ENCODE results near the gene PTPRG.

PTPRG gene

DNA sequence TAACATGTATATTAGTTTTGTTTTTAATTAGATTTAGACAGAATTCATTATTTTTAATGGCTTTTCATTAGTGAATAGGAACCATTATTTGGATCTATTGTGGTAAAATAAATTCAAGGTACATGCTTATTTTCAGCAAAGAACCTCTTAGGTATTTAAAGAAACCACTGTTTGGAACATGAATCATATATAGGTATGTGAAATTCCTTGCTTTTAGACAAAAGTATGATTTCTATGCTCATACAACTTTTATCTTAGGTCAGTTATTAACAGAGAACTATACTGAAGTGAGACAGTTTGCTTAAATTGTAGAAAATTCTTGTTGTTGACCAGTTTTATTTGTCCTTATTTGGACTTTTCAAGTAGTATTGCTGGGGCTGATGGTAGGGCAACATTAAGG, 422.1 kb downstream of the PTPRG start:
- DNase-seq: no peak

DNA sequence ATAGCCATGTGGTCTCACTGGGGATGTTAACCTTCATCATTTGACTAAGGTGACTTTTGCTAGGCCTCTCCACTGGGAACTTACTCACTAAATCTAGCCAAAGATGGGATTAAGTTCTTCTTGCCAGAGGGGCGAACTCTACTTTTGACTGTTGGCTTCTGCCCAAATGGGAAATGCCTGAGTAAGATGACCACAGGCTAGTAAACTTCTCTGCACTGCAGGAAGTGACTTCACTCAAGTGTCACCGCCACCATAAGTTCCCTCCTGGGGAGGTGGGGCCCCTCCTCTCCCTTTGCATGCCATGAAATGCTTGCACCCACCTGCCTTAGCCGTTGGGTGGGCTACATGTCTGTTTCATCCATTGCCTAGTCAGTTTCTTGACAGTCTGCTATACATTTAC, 423.6 kb downstream of the PTPRG start:
- DNase-seq: no peak

DNA sequence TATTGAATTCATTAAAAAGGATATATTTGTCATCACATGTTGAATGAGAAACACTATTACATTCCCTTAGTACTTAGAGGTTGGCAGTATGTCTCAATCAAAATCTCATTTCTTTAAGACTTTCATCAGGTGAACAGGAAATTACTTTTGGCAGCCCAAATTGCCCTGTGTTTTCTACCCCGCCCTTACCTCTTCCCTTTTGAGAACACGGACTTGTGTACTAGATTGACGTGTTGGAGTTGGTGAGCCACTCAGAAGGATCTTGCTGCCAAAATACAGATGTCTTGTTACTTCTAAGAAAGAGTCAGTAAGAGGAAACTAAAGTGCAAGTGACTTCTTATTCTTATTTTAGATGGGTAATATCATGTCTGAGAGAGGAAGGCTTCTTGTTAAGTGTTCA, 425.1 kb downstream of the PTPRG start:
- no peak for DNase-seq

DNA sequence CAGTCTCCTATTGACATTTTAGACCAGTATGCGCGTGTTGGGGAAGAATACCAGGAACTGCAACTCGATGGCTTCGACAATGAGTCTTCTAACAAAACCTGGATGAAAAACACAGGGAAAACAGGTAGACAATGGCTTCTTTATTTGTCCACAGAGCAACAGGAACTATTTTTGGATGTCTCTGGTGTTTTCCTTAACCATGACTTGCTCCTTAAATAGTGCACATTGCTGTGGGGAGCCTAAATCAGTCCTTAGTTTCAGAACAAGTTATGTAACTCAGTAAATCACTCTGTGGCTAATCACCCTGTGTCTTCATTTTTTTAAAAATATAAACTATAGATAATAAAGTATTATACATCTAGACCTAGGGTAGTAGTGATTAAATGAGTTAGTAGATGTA, 428.3 kb downstream of the PTPRG start:
- DNase-seq: no peak

DNA sequence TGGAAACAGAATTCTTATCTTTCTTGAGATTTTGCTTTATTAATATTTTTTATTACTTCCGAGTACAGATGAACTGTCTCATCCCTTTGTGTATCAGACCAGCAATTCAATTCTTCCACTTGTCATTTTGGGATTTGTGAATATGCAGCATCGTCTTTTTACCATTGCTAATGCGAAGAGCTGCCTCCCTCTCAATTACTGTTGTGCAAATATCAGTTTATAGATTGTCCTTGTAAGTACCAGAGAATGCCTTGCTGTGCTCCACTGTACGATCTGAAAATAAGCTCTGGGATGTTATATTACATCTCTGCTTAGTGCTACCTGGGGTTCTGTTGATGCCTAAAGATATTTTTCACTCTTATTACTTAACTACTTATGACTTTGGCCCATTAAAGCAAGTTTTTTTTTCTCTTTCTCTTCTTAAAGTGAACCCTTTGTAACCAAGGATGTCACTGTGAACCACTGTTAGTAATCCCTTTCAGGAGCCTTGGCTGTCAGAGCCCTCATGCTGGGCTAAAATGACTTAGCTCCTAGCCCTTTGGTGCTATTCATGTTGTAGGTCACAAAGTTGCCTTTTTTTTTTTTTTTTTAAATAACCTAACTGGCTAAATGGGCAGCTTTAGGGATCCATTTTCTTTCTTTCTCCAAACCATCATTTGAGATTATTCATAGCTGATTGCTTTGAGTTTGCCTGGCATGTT, 429.1 kb downstream of the PTPRG start:
- no peak for DNase-seq

DNA sequence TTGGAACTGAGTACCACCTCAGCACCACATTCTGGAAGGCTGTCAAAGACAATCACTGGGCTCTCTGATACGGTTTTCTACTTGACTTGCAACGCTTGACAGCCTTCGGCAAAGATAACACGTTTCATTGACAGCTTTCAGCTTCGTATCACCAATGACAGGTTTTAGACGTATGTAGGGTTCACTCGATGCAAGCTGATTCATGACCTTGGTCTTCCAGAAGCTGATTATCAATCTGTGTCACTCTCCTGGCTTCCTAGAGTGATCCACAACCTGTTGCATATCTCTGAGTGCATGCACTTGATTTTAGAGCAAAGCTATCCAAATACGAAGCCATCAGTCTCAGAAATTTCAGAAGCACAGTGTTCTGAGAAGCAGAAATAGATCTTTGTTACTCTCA, 430.3 kb downstream of the PTPRG start:
- no peak for DNase-seq

DNA sequence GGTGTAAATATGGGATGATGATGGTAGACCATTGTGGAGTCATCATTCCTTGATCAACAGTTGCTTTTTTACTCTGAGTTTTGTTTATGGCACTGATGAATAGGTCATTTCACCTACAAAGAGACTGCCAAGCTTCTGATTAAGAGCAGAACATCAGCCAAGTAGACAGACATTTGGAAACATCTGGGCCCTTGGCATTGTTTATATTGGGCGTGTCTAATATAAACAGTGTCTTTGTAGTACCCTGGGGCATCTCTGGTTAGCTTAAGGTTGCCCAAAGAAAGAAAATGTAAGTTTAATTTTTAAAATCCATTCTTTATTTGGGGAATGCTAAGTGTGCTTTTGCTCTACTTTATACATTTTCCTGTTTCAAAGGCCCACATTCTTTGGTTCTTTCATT, 435.0 kb downstream of the PTPRG start:
- DNase-seq: no peak

DNA sequence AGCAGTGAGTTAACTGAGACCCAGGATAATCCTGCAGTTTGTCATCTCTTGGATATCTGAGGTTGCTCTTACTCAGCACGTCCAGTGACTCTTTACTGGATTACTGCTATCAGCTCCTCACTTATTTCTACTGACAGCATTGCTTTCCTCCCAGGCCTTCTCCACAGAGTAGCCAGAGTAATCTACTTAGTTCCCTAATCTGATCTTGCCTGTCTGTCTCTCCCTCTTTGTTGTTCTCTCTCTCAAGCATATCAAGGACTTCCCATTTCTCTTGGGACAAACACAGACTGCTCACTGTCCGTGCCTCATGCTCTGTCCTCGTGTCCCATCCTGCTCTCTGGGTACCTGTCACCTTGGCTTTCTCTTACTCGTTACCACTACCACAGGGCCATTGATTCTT, 435.7 kb downstream of the PTPRG start:
- DNase-seq: no peak

DNA sequence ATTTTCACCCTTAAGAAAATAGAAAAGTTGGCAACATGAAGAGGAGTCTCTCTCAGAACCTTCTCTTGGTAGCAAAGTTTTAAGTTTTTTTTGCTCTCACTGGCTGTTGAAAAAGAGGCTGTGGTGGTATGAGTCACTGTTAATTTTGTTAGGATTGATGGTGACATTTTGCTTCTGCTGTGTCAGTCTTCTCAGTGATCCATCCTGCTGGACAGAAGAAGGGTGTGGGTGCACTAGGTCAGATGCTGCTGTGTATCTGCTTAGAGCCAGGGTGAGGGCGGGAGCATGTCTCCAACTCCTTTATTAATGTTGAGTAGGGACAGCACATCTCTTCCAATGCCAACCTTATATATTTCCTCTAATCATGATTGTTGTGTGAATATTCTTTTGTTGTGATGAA, 442.5 kb downstream of the PTPRG start:
- no peak for DNase-seq

DNA sequence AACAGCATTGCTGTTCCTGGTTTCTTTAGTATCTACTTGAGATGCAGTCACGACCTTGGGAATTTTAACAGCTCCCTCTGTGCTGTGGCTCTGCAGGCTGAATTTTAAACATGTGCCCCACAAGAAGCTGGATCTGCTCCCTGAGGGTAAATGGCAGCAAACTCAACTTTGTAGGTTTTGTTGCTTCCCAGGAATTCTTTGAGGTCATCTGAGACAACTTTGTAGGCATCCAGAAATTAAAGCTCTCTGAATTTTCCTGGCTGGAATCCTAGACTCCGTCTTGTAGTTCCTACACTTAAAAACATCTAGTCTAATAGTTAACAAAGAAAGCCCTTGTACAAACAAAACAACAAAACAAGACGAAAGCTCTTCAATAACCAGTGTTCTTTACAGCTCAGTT, 445.7 kb downstream of the PTPRG start:
- no peak for DNase-seq

DNA sequence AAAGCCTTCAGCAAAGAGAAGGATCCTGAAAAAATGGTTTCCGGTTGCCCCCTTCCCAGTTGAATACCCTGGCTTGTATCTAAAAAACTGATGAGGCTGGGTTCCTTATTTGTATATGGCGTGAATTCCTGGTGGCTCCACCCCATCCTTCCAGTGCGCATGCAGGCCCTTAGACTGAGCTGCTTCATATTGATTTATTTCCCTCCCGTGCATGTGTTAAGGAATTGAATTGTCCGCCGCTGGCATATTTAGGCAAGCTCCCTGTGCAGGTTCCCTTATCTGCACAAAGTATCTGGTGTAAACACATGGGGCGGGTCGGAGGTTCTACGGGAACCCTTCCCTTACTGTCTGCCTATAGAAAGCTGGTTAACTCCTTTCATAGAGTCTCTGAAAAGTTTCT, 449.6 kb downstream of the PTPRG start:
- no peak for DNase-seq

DNA sequence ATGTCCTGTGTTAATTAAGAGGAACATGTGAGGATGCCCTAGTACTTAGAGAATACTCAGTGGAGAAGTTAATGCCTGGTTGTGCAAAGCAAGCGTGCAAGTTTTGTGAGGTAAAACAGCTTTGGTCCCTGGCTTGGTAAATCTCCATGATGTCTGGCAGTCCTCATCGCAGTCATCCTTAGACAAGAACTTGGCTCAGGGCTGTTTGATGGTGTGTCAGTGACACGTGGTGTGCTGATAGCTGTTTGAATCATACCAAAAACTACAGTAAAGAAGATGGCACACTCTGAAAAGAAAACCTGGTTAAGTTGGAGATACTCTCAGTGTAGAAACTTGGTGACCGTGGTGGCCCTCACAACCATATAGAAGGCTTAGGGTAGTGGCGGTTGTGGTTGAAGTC, 450.3 kb downstream of the PTPRG start:
- no peak for DNase-seq

DNA sequence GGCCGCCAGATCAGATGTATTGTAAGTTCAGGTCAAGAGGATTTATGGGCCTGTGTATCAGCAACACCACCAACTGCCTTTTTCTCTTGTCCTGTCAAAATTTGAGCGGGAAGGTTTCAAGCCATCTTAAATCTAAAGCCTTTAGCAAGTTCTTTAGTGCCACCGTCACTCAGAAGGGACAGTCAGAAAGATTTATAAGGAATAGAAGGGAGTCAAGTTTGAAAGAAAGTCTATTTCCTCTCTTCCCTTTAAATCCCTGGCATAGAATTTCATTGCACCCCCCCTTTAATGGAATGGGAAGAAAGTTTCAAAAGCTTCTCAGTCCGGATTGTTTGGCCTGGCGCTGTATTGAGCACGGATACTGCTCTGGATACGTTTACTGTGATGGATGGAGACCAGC, 452.6 kb downstream of the PTPRG start:
- DNase-seq: no peak

DNA sequence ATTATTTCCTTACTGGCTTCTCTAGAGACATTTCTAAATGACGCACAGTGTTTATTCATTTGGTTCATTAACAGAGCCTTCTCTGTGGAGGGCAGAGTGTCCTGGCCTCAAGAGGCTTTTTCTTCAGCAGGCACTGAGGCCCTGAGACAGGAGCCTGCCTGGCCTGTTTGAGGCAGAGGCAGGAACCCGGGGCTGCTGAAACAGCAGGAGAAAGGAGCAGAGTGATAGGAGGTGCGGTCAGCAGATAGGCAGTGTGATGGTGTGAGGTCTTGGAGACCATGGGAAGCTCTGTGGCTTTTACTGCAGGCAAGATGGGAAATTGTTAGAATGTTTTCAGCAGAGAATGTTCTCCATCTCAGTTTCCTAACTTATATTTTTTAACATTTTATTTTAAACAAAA, 453.7 kb downstream of the PTPRG start:
- no peak for DNase-seq

DNA sequence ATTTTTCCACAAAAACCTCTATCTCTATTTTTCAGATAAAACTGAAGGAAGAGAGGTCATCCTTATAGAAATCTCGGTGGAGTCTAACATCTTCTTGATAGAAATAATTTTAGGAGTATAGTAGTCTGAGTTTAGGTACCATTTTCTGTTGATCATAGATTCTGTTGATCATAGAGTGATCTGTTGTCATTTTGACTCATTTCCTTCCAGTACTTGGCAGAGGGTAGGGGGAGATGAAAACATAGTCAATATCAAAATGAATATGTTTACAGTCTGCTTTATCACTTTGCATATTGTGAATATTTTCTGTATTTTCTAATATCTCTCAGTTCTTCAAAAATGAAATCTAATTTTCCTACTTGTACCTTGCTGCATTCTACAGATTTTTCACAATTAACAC, 458.5 kb downstream of the PTPRG start:
- no peak for DNase-seq

DNA sequence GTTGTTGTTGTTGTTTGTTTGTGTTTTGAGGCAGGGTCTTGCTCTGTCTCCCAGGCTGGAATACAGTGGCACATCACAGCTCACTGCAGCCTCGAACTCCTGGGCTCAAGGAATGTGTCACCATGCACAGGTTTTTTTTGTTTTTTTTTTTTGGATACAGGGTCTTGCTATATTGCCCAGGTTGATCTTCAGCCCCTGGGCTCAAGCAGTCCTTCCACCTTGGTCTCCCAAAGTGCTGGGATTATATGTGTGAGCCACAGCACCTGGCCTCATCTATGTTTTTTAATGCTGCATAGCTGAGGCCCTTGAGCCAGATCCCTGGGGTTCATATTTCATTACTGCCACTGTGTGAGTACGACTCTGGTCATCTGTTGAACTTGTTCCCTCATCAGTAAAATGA, 459.3 kb downstream of the PTPRG start:
- DNase-seq: no peak

DNA sequence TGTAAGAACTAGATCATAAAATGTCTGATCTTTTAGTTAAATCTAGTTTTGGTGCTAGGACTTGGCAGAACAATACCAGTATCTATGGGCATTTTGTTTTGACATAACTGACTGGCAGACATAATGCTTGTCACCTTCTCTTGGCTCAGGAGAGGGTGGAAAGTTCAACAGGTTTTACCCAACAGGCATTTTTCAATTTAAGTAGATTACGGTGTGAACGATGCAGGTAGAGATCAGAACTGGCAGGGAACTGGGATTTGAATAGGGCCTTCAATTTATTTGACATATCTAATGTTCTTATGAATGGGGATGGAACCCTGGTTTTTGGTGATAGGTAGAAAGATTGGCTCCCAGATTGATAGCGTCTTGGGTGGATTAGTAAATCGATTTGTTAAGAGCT, 460.9 kb downstream of the PTPRG start:
- DNase-seq: no peak

DNA sequence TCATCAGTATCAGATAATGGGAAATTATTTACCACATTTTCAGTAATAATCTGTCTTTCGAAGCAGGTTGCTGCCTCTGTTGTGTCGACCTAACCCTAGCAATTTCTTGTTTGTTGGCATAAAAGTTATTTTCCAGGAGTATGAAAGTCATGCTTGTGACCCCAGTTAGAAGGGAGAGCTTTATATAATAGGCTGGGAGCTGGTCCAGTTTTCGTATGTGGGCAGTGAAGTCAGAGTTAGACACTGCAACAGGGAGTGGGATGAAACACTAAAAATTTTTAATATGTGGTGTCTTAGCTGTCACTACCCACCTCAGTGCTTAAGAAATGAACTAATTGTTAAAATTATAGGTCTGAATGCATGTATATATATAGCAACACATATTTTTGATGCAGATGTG, 463.5 kb downstream of the PTPRG start:
- DNase-seq: no peak

DNA sequence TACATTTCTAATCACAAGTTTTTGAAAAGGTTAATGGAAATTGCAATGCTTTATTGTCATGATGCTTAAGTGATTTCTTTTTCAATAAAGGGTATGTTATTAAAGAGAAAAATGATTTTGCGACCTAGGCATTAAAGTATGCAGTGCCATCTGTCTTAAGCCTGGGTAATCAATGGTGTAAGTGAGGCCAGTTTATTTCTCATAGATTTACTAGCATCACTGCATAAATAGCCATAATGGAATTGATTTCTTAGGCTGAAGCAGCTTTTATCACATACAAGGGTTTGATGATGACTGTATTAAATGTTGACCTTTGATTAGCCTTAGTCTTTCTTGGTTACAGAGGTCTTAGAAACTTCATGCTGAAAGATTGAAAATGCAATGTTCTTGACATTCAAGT, 464.5 kb downstream of the PTPRG start:
- no peak for DNase-seq

DNA sequence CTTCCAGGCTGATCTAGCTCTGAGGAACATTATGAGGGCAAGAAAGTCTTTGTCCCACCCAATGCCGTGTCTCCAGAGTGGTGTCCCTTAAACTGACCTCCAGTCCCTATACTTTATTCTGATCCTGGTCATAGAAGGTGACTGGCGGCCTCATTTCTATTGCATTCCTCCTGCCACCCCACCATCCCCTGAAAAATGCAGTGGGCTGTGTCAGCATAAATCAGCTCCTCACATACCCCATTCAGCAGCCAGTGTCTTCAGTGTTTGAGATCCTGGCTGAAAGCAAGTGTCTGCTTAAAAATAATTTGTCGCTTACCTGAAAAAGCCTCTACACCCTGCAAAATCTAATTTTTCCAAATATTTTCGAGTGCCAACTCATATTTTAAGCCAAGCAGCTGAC, 465.9 kb downstream of the PTPRG start:
- no peak for DNase-seq

DNA sequence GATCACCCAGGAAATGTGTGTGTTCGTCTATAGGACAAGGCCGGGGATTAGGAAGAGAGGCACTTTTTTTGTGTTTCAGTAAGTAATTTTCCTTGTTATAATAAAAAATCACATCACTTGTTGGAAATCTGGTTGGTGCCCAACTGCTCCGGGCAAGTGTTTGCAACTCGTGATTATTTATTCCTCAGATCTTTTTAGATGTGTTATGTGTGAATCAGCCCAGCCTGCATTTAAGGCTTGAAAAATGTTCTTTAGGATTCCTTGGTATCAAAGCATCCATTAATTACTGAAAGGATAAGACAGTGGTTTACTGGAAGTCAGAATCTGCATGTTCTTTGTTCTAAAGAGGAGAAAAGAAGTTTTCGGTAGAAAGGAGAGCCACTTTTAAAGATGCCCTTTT, 466.4 kb downstream of the PTPRG start:
- no peak for DNase-seq

DNA sequence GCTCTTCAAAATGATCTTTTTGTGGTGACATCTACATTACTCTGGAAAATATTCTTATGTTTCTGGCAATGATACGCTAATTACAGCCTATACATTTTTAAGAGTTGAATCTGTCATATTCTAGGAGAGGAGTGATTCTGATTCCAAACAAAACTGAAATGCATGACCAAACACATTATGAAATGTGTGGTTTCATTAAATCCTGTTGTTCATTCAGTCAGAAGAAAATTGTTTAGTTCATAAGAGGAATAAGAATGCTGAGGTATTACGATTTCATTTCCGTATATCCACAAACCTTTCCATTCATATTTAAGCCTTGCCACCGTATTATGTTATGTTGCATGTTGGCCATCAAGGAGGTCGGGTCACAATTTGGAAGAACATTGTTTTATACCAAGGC, 466.9 kb downstream of the PTPRG start:
- DNase-seq: no peak

DNA sequence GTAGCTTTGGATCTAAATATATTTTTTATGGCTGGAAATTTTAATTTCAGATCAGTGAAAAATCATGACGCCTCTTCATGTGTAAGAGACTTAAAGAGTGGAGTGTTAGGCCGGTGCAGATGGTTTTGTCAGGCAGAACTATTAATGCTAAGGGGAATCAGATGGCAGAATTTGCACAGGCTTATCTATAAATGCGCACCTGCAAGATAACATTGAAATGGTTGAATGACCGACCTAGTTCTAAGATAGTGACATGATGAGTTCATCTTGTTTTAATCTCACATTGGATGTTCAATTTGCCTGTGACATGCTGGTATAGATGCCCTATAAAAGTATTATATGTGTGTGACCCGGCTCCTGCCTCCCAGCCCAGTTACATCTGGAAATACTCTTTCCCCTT, 471.4 kb downstream of the PTPRG start:
- no peak for DNase-seq

DNA sequence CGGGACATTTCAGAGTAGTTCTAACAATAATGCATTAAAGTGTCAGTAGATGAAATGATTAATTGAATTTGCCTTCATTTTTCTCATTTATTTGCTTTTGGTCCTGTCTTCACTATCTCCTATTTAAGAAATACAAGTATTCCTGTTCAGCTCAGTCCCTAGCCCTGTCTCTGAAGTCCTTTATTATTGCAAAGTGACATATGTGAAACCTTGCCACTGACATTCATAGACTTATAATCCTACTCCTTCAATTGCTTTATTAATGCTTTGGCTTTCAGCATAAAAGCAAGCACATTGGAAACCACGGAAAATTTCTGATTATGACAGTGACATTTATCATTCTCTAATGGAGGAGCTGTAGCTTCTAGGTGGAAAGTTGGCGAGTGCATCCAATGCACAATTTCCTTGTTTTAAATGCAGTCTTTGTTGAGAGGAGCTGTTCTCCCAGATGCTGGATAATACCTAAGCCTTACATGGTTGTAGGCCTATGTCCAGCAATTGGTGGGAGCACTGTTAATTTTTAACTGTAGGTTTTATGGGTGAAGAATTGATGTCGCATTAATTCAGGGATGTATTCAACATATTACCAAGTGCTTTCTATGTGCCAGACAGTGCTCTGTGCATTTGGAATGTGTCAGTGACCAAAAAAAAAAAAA, 474.2 kb downstream of the PTPRG start:
- DNase-seq: no peak

DNA sequence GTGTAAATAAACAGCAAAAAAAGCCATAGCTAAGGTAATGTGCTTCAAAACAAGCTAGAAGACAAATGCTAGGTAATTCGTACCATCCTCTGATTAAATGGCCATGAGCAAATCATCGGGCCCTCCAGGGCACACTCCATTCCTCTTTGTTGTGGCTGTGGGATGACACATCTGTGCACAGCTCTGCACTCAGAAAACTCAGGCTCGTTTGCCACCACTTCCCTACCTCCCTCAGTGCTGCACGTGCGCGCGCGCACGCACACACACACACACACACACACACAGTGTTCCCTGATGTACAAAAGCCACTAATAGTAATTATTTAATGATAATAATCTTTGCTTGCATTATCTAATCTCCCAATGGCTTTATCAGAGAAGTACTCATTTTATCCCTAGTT, 475.4 kb downstream of the PTPRG start:
- no peak for DNase-seq

All from CD4-positive, alpha-beta T cell treated with Interleukin-12 subunit alpha and Interleukin-12 subunit beta, for 1 hour (primary cell).